ENCODE results near the gene DHX58. TPM values are rescaled to one million over a fixed set of nuclear protein-coding genes. Genes with fewer than 3 reads are reported as not detected.

Gene DHX58
- total and polyA plus RNA-seq, 11 donors: 1.8 to 17.3 (median 3.7) TPM

DNA sequence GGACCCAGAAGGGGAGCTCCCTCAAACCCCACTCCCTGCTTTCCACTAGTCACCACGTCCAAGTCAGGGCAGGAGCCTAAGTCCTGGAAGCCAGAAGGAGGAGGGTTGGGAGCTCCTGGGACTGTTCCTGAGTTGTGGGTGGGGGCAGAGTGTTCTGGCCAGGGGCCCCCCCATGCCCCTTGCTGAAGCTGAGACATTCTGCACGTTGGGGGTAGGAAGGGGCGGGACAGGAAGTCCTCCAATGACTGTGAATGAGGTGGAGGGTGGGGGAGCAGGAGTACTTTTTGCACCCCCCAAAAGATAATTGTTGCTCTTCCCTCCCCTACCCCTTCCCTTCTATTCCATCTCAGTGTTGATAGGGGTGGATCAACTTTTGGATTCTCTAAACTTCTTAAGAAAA is 40.7 kb downstream of the DHX58 start:
- ATAC-seq (no peak), DNase-seq (no peak)
- Histone ChIP-seq H3K36me3 (no peaks in the 10 kb centered on the region), H3K27ac (no peak overlapping the region), H3K4me3 (peak overlapping the region in 5 of 12 donors; percentile 22 to 51 (median 39)), H3K27me3 (peaks cover 0 to 36% (median 21%) of the 10 kb centered on the region in 9 donors), H3K4me1 (peaks cover 0 to 12% (median 6%) of the 10 kb centered on the region in 12 donors), H3K9me3 (no peaks in the 10 kb centered on the region)
- TF ChIP-seq POLR2A (IDR thresholded peaks at IDR 0.05) (no peak), CTCF (IDR thresholded peaks at IDR 0.05) (no peak)
- intact Hi-C loops (cut with DNase I): no loop called here
- WGBS, 4 donors: 22 to 33% (median 27%) methylated on average over 3 of the region's 3 CpGs

- H3K27ac ChIP-seq: no peak overlapping the region
- intact Hi-C loops (cut with DNase I): loop anchor here (5.0 to 10.0 kb wide), 7 partner anchors 33 to 116 kb away; partner anchors contain the start of genes DHX58 (in 2 of the 10), CNP (in 1 of the 10), HCRT (in 1 of the 10) and KCNH4 (in 1 of the 10)
- no peak overlapping the region for H3K4me3 ChIP-seq
- WGBS, 4 donors: 82 to 96% (median 86%) methylated on average over 2 to 3 of the region's 3 CpGs
- peaks cover 0 to 14% (median 6%) of the 10 kb centered on the region in 12 donors for H3K4me1 ChIP-seq
- no peaks in the 10 kb centered on the region for H3K36me3 ChIP-seq
- H3K27me3 ChIP-seq: peaks cover 0 to 35% (median 21%) of the 10 kb centered on the region in 9 donors
- ATAC-seq (no peak), DNase-seq (no peak)
- no peaks in the 10 kb centered on the region for H3K9me3 ChIP-seq
- TF ChIP-seq CTCF (IDR thresholded peaks at IDR 0.05): no peak
- TF ChIP-seq POLR2A (IDR thresholded peaks at IDR 0.05): no peak
These were observed 43.5 kb downstream of the DHX58 start for GRCh38 chr17:42068979-42069378.

DNA sequence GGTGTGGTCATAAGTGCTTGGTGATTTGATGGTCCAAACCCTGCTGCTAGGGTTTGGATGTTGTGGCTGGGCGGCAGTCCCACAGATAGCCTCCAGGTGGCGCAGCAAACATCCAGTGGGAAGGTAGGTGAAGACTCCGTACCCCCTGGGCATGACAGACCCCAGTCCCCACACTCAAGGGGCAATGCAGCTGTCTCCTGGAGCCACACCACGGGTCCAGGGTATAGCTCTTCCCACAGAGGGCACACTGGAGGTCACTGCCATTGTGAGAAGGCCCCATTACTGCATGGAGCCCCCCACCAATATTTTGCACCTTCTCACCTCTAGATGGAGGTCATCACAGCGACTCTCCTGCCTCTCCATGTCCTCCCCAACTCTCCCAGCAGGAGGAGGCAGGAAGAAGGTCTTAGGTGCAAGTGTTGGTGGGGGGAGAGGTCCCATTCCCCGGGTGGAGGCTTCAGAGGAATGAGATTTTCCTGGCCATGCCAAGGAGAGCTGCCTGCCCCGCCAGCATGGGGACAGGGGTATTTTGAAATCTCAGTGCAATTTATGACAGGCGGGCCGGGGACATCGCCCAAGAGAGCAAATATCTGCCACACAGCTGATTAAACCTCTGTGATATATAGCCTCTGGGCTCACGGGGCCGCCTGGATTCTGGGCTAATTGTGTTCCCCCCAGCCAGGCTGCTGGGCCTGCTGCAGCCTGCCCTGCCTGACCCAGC is 45.0 kb downstream of the DHX58 start:
- intact Hi-C loops (cut with DNase I): loop anchor here (2.0 to 10.0 kb wide), 9 partner anchors 35 to 117 kb away; partner anchors contain the start of genes DHX58 (in 2 of the 10), CNP (in 1 of the 10), HCRT (in 1 of the 10) and KCNH4 (in 1 of the 10)
- H3K4me3 ChIP-seq: no peak overlapping the region
- no peak overlapping the region for H3K27ac ChIP-seq
- H3K27me3 ChIP-seq: peaks cover 0 to 22% (median 13%) of the 10 kb centered on the region in 9 donors
- peak; percentile 28 to 73 (median 51) for DNase-seq
- H3K9me3 ChIP-seq: no peaks in the 10 kb centered on the region
- H3K4me1 ChIP-seq: peaks cover 0 to 19% (median 7%) of the 10 kb centered on the region in 12 donors
- peak in 2 of 4 donors; percentile 40 to 46 for ATAC-seq
- no peaks in the 10 kb centered on the region for H3K36me3 ChIP-seq
- TF ChIP-seq POLR2A (IDR thresholded peaks at IDR 0.05) (no peak), CTCF (IDR thresholded peaks at IDR 0.05) (peak; percentile 75 to 94 (median 87))
- 50 to 67% (median 52%) methylated on average over 8 to 12 of the region's 12 CpGs for WGBS, 4 donors

DNA sequence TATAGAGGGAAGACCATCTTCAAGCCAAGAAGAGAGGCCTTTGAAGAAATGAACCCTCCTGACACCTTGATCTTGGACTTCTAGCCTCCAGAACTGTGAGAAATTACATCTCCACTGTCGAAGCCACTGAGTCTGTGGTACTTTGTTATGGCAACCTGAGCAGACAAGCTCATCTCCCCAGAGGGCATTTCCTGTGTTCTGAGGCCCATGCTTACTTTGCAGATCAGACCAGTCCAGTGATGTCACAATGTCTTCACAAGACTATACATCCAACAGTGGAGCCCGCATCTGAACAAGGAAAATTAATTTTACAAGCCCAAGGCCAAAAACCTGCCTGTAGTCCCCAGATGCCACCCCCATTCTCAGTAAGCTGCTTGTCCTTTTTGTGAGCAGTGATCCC is 47.3 kb downstream of the DHX58 start:
- 77 to 90% (median 84%) methylated on average over 2 of the region's 2 CpGs for WGBS, 4 donors
- intact Hi-C loops (cut with DNase I): loop anchor here (5.0 to 10.0 kb wide), 7 partner anchors 37 to 120 kb away; partner anchors contain the start of genes DHX58 (in 2 of the 10), CNP (in 1 of the 10), HCRT (in 1 of the 10) and KCNH4 (in 1 of the 10)
- Histone ChIP-seq H3K36me3 (no peaks in the 10 kb centered on the region), H3K27me3 (no peaks in the 10 kb centered on the region), H3K9me3 (no peaks in the 10 kb centered on the region), H3K4me3 (no peak overlapping the region), H3K4me1 (peaks cover 0 to 10% (median 2%) of the 10 kb centered on the region in 12 donors), H3K27ac (no peak overlapping the region)
- ATAC-seq (no peak), DNase-seq (no peak)
- TF ChIP-seq POLR2A (IDR thresholded peaks at IDR 0.05) (no peak), CTCF (IDR thresholded peaks at IDR 0.05) (no peak)
